Pancreas (tissue), 10 donors: ENCODE measurements around the gene CSNK1E. TPM values are rescaled to one million over a fixed set of nuclear protein-coding genes. Genes with fewer than 3 reads are reported as not detected.

ENCODE experiments used
- ATAC-seq, 4 donors: fragments of 200-7000 bp; cut with Tn5 transposase; one replicate each; pipeline versions ENCODE4 v1.8.0 to v1.9.1; 2020; ENCODE audit warnings: mild to moderate bottlenecking in 4 of 4, moderate library complexity in 4 of 4
- DNase-seq, 6 donors: peaks; one replicate each; pipeline ENCODE4 v3.0.0-alpha.2; 2020
- FAIRE-seq: peaks from 2 replicates; lab custom pipeline; 2012; peaks lifted over from hg19 to GRCh38; lab: Jason Lieb, UNC
- H3K27ac ChIP-seq, 4 donors: fragments of 200-600 bp; sonication (generic); 1 replicate in 3 of 4; 2 replicates in 1 of 4; pipeline versions ENCODE4 v1.5.0 to v1.8.0; 2020
- H3K27me3 ChIP-seq, 4 donors: fragments of 200-600 bp; one replicate each; pipeline ENCODE4 v1.8.0; 2021
- H3K36me3 ChIP-seq, 3 donors: fragments of 200-600 bp; sonication (generic) in 1 of 3; one replicate each; pipeline versions ENCODE4 v1.5.0 to v1.8.0; 2020 to 2021
- H3K4me1 ChIP-seq, 3 donors: fragments of 200-600 bp; one replicate each; pipeline ENCODE4 v1.8.0; 2021
- H3K4me3 ChIP-seq, 4 donors: fragments of 200-600 bp; sonication (generic) in 2 of 4; one replicate each; pipeline versions ENCODE4 v1.5.0 to v1.8.0; 2020 to 2021
- H3K9me3 ChIP-seq, 4 donors: fragments of 200-600 bp; one replicate each; pipeline ENCODE4 v1.8.0; 2021
- CTCF ChIP-seq, 4 donors: fragments of 200-600 bp; sonication (generic) in 3 of 4; IDR thresholded peaks; one replicate each; pipeline versions ENCODE4 v1.5.0 to v1.8.0; 2021; ENCODE audit warnings: antibody characterized with exemption in 4 of 4
- WGBS, 2 donors: extraction: QIAGEN DNeasy Blood & Tissue Kit; methylation state at CpG; one replicate each; pipeline ENCODE4 v1.1.7; 2013; 5-methylcytosine and 5-hydroxymethylcytosine counted together
- intact Hi-C, 3 donors: fragments of 100-400 bp; cut with DNase I; formaldehyde crosslinking; loops; one replicate each; pipeline versions ENCODE4 v1.11.1 to v1.14.2; 2022
- polyA plus RNA-seq, 2 donors: library from polyadenylated mRNA; stranded (reverse); fragments of 200-250 nt; gene quantifications; one replicate each; pipeline ENCODE4 v1.2.3, GENCODE V29; 2013
- total RNA-seq, 6 donors: library from RNA; stranded (reverse); fragmentation: NEBNext Ultra II Directional in 4 of 6; extraction: Animal tissue kit (Norgen Biotek cat#: 25700) in 4 of 6; gene quantifications; one replicate each; pipeline versions ENCODE4 v1.2.1 to v1.2.4, GENCODE V29; 2021 to 2023
- donor health status: healthy with polysubstance abuse.
- donor health status: DM: no; HTN: no; CAD: no; lungs with moderate emphysema.
- donor health status: DM: no; HTN: no; CAD: no.
- donor health status: control.
- donor health status: control.
- donor health status: Bipolar disorder and iron deficiency.
- donor health status: DM: yes; HTN: yes; CAD: no.
- donor health status: DM: no; HTN: no; CAD: no.
- donor health status: DM: no; HTN: no; CAD: no.
- donor health status: DM: yes; HTN: yes; CAD: no.

Gene CSNK1E
- total and polyA plus RNA-seq, 8 donors, result 52.7 to 115 (median 61.7) TPM

- ATAC-seq (no peak), DNase-seq (no peak), FAIRE-seq (no peak)
- no peaks in the 10 kb centered on the region for H3K27me3 ChIP-seq
- no peak for TF ChIP-seq CTCF (IDR thresholded peaks at IDR 0.05)
- no peak overlapping the region for H3K27ac ChIP-seq
- WGBS, 2 donors, result 78 to 81% methylated on average over 4 of the region's 4 CpGs
- no peak overlapping the region for H3K4me3 ChIP-seq
- H3K9me3 ChIP-seq, result no peaks in the 10 kb centered on the region
- H3K4me1 ChIP-seq, result peaks cover 0 to 10% (median 4%) of the 10 kb centered on the region in 3 donors
- peaks cover 0 to 70% (median 48%) of the 10 kb centered on the region in 3 donors for H3K36me3 ChIP-seq
- intact Hi-C loops, result no loop called here
These were observed 20.9 kb downstream of the CSNK1E start for GRCh38 chr22:38296372-38296771.

DNA sequence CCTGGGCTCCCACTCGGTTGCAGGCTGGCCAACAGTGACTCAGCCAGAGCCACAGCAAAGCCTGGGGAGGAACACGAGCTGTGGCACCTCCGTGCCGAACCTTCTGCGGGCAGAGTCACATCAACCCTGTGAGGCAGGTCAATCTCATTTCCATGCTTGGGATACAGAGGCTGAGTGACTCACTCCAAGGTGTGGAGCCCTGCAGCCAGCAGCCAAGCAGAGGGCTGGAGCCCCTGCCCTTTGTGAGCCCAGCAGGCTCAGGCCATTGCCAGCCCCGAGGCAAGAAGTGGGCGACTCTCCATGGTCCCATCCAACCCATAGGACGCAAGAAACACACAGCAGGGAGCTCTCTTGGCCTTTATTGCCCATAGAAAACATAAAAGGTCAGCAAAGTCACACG lies 21.4 kb downstream of the CSNK1E start:
- 95 to 97% methylated on average over 9 of the region's 9 CpGs for WGBS, 2 donors

DNA sequence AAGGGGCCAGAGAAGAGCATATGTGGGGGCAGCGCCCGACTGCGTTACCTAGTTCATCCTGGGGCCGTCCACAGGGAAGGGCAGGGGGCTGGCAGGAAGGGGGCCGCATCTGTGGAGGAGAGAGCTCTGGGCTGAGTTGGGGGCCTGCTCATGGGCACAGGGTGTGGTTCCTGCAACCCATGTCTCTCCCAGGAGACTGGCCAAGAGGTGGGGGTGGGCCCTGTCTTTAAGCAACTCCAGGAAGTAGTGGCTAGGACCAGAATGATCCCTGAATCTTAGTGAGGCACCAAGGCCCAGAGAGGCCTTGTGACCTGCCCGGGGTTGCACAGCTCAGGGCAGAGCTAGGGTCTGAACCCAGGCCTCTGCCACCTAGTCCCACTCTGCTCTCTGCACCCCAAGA lies 21.9 kb downstream of the CSNK1E start:
- WGBS, 2 donors, result 91 to 93% methylated on average over 6 of the region's 6 CpGs
- no peak overlapping the region for H3K27ac ChIP-seq
- H3K4me1 ChIP-seq, result peaks cover 0 to 10% (median 4%) of the 10 kb centered on the region in 3 donors
- no peak for FAIRE-seq
- no peak overlapping the region for H3K4me3 ChIP-seq
- H3K36me3 ChIP-seq, result peaks cover 0 to 62% (median 42%) of the 10 kb centered on the region in 3 donors
- no peaks in the 10 kb centered on the region for H3K9me3 ChIP-seq
- ATAC-seq, result no peak
- intact Hi-C loops, result no loop called here
- TF ChIP-seq CTCF (IDR thresholded peaks at IDR 0.05), result no peak
- no peaks in the 10 kb centered on the region for H3K27me3 ChIP-seq
- DNase-seq, result no peak

More for the DNA sequence above, 21.4 kb downstream of the CSNK1E start:
- no peak for TF ChIP-seq CTCF (IDR thresholded peaks at IDR 0.05)
- peaks cover 0 to 10% (median 4%) of the 10 kb centered on the region in 3 donors for H3K4me1 ChIP-seq
- FAIRE-seq (no peak), ATAC-seq (no peak), DNase-seq (no peak)
- H3K36me3 ChIP-seq, result peaks cover 0 to 67% (median 47%) of the 10 kb centered on the region in 3 donors
- no peak overlapping the region for H3K27ac ChIP-seq
- H3K4me3 ChIP-seq, result no peak overlapping the region
- no peaks in the 10 kb centered on the region for H3K9me3 ChIP-seq
- H3K27me3 ChIP-seq, result no peaks in the 10 kb centered on the region
- intact Hi-C loops, result no loop called here

DNA sequence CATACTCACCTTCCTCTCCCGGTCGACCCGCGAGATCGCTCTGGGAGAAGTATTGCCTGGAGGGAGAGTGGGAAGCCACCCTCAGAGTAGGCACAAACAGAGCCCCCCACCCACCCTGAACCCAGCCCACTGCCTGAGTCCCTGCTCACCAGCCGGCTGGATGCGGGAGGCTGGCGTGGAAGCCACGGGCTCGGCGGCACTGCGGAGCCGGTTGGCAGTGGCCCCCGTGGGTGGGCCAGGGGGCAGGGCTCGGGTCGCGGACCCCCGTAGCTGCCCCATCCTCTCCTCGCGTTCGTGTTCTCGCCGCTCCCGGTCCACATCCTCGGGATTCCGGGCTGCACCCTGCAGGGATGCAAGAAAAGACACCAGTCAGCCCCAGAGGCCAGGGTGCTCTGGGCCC lies 23.0 kb downstream of the CSNK1E start:
- DNase-seq, result no peak

More for the DNA sequence above, 23.0 kb downstream of the CSNK1E start:
- peaks cover 0 to 6% (median 3%) of the 10 kb centered on the region in 3 donors for H3K4me1 ChIP-seq
- no peaks in the 10 kb centered on the region for H3K27me3 ChIP-seq
- H3K4me3 ChIP-seq, result no peak overlapping the region
- no peak for ATAC-seq
- 95% methylated on average over 25 to 26 of the region's 26 CpGs for WGBS, 2 donors
- no peak for FAIRE-seq
- H3K36me3 ChIP-seq, result peaks cover 0 to 50% (median 30%) of the 10 kb centered on the region in 3 donors
- H3K27ac ChIP-seq, result no peak overlapping the region
- intact Hi-C loops, result no loop called here
- H3K9me3 ChIP-seq, result no peaks in the 10 kb centered on the region
- TF ChIP-seq CTCF (IDR thresholded peaks at IDR 0.05), result no peak
